Spleen (tissue), 3 donors: Measurements from ENCODE around the gene RTN4R.

Experiments used
- POLR2A ChIP-seq, 3 donors: fragments of 450-650 bp; IDR thresholded peaks; one replicate each; pipeline ENCODE4 v1.5.1; 2017; ENCODE audit warnings: antibody characterized with exemption in 3 of 3, mild to moderate bottlenecking in 1 of 3
- POLR2AphosphoS5 ChIP-seq, 3 donors: sonication (generic); formaldehyde crosslinking; IDR thresholded peaks; one replicate each; pipeline ENCODE4 v1.5.1; 2017; ENCODE audit warnings: antibody characterized with exemption in 3 of 3

DNA sequence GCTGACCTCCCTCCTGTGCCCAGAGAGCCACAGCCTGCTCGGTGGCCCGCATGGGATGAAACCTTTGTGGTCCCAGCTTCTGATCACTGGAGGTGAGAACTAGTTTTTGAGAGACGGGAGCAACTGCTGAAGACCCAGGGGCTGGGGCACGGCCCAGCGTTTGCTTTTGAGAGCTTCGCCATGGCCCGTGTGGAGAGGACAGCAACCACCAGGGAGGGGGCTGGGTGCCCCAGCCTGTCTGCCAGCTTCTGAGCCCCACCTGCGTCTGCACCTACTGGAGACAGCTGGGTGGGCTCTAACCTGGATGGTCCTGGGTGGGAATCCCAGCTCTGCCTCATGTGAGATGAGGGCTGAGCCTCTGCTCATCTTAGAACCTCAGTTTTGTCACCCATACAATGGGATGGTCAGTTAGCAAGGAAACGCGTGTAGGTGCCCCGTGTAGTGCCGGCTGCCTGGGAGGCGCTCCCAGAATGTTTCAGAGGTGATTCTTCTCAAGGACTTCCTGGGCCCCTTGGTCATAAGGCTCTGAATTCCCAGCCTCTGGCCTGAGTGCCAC is 66.2 kb downstream of the RTN4R start:
- TF ChIP-seq POLR2AphosphoS5 (IDR thresholded peaks at IDR 0.05) (no peak), POLR2A (IDR thresholded peaks at IDR 0.05) (no peak)
